HG02759 (cell line): ENCODE results near the gene PERCC1.

Experiments
- ATAC-seq: cut with Tn5 transposase; IDR thresholded peaks from one replicate; pipeline ENCODE4 v1.9.1; 2021; ENCODE audit warnings: mild to moderate bottlenecking, moderate library complexity; ENCODE audit not compliant: unreplicated experiment

The PERCC1 gene

DNA sequence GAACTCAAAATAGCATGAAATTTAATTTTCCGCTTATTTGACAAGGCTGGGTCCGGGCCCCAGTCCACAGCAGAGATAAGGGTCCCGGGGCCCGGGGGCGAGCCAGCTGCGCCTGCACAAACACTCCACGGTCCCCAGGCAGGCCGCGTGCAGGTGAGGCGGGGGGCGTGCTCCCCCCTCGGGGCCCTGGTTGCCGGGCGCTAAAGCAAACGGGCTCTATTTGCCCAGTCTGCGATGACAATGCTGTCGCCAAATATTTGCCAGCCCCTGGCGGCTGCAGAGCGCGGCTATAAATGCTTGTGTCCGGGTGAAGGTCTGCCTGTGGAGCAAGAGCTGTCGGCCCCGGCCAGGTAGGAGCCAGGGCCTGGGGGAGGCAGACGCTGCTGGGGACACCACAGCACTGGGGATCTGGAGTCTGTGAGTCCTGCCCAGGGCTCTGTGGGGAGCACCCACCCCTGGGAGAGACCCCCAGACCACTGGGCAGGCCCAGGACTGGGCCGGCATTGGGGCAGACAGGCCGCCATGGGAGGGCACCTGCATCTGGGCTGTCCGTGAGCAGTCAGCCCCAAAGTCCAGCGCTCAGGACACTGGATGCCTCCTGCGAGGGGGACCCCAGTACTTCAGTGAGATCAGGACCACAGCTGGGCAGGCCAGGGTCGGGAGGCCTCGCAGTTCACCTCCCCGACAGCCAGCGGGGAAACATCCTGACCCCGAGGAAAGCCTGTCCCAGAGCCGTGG is at the start of gene PERCC1:
Gene PERCC1 (plus strand): TSS at position 320 of the 738 bp plus-strand sequence. CDS start 1,516 bp downstream, outside the sequence.
- ATAC-seq, result no peak

DNA sequence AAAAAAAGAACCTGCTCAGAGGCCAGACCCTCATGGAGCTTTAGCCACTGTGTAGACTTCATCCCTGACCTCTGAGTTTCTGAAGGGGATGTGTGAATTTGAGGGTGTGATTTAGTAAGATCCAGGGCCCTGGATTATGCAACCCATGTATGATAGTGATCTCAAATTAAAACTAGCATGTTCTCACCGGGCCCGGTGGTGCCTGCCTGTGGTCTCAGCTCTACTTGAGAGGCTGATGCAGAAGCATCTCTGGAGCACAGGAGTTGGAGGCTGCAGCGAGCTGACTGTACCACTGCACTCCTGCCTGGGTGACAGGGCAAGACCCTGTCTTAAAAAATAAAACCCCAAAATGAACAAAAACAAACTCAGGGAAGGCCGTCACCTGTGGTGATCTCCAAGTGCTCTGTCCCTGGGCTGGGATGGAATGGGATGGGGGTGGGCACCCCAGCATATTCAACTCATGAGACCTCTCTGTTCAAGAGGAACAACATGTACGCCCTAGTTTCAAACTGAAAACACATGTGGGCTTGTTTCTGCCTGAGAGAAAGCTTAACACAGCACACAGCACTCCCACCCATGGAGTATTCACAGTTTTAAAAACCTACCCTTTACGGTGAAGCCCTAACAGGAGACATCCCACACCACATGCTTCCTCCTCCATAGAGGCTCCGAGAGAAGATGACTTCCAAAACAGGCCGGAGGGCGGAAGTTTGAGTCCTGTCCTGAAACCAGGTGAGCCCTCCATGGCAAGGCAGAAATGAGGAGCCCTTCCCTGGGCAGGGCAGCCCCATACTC is 49.1 kb upstream of the PERCC1 start:
- no peak for ATAC-seq

DNA sequence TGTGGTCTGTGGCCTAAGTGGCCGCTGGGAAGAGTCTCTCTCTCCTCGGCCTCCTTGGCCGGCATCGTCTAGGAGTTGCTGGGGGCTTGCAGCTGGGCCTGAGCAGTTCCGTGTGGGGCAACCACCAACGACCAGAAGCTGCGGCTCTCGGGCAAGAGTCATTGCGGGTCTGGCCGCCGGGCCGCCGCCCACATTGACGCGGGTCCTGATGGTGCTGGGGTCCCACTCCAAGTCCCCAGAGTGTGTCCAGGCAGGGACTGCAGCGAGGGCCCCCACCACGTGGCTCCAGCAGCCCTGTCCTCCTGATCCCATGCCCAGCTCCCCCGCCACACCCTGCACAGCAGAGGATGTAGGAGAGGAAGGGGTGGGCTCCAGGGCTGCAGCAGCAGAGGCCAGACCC is 47.3 kb upstream of the PERCC1 start:
- ATAC-seq, result no peak

DNA sequence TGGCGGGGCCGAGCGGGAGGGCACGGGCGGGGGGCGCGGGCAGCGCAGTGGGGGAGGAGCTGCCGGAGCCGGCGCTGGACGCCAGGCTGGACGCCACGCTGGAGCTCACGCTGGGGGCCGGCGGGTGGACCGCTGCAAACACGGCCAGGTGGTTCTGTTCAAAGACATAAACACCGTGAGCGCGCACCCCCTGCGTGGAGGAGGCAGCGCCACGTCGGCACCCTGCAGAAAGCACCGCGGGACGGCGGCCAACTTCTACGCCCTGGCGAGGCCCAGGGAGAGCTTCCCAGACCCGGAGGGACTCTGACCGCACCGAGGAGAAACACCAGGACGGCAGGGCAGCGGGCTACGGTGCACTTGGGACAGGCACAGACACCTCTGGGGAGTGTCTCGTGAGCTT is 45.6 kb upstream of the PERCC1 start:
- ATAC-seq, result no peak

DNA sequence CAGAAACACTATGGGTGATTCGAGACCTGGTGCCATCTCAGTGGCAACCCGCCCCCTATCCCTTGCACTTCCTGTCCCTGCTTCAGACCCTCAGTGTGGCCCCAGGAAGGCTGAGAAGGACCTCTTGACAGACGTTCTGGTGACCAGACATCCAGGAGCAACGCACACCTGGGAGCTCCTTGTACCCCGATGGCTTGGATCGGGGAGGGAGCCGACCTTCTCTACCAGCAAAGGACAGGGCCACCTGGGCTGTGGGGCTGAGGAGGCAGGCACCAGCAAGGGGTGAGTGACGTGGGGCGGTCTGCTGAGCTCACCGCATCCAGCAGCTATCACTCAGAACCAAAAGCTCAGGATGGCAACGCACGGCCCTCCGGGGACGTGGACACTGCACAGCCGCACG is 43.5 kb upstream of the PERCC1 start:
- ATAC-seq, result no peak

DNA sequence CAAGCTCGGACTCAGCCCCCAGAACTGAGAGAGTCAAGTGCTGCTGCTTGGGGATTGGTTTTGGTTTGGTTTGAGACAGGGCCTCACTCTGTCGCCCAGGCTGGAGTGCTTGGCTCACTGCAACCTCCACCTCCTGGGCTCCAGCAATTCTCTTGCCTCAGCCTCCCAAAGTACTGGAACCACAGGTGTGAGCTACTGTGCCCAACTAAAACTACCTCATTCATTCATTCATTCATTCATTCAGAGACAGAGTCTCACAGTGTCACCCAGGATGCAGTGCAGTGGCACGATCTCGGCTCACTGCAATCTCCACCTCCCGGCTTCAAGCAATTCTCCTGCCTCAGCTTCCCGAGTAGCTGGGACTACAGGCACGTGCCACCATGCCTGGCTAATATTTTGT is 41.1 kb upstream of the PERCC1 start:
- no peak for ATAC-seq

DNA sequence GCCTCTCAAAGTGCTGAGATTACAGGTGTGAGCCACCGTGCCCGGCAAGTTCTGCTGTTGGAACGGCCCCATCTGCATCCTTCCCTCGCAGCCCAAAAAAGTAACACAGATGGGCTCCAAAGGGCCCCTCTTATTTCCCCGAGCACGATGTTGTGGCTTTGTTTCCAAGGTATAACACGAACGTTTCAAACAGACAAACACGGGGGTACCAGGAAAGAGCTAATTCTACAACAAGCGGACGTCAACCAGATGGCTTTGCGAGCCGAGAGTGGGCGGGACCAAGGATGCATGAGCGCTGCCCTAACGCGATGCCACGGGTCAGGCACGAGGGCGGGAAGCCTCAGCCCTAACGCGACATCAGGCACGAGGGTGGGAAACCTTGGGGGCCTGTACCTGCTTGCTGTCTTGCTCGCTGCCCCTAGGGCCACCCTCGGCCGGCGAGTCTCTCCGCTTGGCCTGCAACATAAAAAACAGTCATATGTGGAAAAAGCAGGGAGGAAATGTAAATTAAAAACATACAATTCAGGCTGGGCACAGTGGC is 40.6 kb upstream of the PERCC1 start:
- no peak for ATAC-seq

DNA sequence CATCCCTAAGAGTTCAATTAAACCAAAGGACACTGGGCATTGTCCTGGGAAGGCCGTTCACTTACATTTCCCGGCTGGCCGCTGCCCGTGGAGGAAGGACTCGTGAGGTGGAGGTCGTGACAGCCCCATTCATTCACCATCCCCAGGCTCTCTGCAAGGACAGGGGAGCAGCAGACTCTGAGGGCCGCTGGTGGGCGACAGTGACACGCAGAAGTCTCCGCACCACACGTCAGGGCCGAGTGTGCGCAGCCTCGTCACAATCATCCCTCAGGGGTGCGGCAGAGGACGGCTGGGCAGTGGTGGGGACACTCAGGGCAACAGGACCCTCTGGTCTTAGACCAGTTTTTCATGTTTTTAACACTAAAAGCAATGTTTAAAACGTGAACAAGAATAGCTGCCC is 38.1 kb upstream of the PERCC1 start:
- no peak for ATAC-seq

DNA sequence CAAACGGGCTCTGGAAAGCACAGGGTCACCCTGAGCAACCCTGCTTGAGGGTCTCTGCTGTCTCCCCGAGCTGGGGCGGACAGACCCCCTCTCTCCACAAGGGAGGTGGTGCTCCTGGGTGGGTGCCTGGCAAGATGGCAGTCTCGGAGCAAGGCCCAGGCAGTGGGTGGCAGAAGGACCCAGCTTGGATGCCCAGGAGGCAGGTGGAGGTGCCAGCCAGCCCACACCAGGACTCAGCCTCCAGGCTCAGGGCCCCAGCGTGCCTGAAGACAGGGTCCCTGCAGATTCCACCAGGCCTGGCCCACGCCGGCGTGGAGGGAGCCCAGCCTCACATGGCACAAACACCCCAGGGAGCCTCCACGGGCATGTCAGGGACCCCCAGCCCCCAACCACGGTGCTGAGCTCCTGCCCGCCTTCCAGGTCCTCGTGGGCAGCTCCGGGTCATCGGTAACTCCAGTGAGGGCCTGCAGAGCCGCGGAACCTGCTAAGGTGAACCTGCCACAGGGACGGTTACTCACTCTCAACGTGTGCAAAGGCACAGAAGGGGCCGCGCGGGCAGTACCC is 37.2 kb upstream of the PERCC1 start:
- ATAC-seq, result no peak

DNA sequence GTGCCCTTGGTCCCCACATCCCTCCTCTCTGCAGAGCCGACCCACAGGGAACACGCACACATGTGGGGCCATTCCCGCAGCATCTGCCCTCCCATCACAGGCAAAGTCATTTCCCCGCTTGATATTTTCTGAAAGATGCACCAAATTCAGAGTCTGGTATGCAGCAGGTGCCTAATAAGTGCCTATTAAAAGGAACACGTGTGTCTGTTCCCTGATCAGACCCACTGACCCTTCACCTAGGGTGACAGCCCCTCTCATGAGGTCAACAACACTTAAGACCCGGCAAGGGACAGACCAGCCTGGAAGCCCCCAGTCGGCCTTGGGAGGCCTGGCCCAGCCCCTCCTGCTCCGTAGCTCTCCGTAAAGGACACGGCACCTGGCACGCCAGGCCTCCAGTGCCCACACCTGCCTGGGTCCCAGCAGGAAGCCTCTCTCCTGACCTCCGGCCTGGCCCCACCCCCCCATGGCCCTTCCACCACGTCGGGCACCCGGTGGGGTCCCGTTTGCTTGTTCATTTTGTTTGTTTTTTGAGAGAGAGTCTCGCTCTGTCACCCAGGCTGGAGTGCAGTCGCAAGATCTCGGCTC is 36.4 kb upstream of the PERCC1 start:
- no peak for ATAC-seq

DNA sequence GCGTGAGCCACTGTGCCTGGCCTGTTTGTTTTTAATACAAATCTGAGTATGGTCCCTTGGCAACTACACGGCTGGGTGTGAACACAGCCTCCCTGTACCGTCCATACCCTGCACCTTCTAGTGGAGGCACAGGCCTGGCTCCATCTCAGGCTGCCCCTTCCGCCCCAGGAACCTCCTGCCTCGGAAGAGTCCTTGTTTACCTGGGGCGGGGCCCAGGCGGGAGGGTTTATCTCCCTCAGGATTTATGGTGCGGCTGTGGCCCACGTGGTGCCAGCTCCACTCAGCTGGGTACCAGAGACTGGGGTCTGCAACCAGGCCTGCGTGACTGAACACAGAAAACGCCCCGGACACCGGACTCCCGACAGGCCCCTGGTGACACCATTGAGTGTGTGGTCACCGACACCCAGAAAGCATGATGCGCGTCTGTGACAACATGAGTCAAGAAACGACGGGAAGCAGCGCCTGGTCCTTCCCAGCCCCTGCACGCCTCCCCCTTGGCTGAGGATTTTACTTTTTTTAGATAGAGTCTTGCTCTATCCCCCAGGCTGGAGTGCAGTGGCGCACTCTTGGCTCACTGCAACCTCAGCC is 35.3 kb upstream of the PERCC1 start:
- no peak for ATAC-seq

DNA sequence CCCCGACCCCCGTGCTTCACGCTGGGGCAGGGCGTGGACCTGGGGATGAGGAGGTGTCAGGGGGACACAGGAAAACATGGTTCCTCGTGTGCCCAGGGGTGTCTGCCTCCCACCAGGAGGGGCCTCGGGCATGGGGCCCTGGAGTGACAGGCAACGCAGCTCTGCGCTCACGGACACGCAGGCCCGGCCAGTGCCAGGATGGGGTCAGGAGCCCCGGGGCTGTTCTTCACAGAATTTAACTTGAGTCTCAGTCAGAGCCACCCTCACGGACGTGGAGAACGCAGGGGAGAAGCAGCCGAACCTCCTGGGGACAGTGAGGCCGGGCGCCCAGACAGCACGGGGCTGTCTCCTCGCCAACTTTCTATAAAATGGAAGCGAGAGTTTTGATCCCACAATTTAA is 33.1 kb upstream of the PERCC1 start:
- no peak for ATAC-seq

DNA sequence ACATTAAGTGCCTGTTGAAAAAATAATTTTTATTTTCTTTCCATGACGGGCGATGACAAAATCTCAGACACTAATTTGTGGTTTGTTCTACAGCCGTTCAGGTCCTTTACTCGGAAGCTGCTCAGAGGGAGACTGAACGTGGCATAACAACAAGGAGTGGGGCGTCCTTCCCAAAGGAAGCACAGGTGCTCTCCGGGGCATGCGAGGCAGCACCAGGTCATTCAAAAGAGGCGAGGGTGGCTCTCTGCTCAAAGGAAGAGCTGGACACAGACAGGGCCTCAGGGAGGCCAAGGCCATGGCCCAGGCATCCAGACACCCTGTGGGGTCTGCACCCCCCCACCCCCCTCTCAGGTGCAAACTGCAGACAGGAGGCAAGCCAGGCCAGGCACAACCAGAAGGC is 32.5 kb upstream of the PERCC1 start:
- ATAC-seq, result no peak

DNA sequence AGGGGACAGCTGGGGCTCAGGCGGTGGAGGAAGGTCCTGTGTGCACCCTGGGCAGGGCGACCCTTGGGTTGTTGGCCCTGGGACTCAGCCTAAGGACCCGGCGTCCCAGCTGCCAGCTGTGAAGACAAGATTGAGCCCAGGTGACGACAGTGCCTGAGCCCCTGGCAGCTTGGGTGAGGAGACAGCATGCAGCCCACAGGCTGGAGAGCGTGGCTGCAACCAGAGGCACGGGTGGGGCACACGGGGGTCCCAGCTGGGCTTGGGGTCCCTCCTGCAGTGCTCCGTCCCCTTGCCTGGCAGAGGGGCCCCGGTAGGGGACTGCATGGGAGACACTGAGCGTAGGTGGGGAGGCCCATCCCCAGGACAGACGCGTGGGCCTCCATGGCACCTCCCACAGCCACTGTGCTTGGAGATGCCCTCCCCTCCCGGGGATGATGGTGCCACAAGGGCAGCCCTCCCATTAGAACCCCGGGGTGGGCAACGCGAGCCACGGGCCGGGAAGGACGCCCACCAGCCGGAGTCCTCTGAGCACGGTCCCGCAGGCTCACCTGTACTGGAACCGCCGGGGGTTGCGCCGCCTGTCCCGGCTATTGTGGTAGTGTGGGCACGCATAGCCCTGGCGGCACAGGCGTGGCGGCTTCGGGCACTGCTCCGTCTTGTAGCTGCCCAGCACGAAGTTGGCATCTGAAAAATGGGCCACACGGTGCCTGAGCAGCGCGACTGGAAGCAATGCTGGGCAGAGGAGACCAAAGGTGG is 31.9 kb upstream of the PERCC1 start:
- no peak for ATAC-seq

DNA sequence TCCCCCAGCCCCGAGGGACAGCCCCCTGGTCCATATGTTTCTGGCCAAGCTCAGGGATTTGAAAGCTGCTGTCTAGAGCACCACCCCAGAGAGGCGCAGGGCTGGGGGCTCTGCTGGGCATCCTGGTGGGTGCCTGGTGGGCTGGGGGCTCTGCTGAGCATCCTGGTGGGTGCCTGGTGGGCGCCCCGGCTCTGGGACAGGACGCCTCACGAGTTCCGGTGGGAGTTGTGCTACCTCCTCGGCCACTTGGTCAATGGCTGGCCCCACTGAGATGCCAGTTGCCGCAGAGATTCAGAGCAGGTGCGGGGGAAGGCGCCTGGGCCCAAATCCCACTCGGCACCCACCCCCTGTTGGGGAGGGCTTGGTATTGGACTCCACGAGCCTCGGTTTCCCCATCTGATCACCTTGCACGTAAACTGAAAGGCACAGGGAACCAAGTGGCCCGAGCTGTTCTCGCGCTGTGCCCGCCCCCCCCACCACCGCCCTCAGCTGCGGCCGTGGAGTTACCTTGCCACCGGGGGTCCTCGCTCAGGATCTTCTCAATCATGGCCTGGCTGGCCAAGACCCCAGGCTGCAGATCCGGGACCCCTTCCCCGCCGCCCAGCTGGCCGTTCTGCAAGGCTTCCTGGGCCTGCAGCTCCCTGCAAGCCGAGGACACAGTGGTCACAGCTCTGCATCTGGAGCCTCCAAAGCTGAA is 29.7 kb upstream of the PERCC1 start:
- ATAC-seq, result no peak

DNA sequence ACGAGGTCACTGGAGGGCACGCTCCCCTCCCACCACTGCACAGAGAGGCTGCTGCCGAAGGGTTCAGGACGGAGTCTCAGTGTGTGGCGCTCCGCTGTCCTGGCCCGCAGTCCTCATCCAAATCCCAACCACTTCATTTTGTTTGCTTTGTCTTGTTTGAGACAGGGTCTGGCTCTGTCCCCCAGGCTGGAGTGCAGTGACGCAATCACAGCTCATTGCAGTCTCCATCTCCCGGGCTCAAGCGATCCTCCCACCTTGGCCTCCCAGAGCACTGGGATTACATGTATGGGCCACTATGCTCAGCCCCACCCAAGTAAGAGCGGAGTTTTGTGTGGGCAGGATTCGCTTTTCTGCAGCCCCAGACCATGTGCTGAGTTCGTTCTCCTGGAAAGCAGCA is 29.1 kb upstream of the PERCC1 start:
- no peak for ATAC-seq

DNA sequence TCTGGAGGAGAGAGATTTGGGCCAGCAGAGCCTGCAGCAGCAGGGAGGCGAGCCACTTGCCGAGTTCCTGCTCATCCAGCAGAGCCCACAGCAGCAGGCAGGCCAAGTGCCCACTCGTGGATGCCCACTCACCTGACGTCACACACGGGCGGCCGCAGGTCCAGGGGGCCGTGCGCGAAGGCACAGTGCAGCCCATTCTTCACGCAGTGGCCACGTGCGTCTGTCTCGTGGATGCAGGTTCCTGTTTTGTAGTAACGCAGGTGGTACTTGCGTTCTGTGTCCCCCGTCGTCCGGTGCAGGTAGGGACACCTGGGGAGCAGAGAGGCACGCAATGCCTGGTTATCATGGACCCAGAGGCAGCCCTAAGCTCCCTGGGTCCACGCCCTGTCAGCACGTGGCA is 27.8 kb upstream of the PERCC1 start:
- no peak for ATAC-seq

DNA sequence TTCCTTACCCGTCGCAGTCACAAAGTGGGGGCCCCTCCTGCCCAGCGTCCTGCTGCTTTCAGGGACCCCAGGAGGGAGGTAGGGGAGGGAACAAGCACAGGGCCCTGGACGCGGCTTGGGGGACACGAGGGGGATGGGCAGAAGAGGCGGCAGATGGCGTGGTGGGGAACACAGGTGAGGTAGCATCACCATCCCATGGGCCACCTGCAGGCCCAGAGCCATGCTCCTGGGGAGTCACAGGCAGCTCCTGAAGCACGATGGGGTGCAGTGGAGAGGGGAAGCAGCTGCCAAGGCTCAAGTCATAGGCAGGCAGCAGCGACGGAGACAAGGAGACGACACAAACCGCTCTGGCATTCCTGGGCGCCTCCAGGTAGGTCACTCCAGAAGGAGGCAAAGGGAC is 27.1 kb upstream of the PERCC1 start:
- no peak for ATAC-seq

DNA sequence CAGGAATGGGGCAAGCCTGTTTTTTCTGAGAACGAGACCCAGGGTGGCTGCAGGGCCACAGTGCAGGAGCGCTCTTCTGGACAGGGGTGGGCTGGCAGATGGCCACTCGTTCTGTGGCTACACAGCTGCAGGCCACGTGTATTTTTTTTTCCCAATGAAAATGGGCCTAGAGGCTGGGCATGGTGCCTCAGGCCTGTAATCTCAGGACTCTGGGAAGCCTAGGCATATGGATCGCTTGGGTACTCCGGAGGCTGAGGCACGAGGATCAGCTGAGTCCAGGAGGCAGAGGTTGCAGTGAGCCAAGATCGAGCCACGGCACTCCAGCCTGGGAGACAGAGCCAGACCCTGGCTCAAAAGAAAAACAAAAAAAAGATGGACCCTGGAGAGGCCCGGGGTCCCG is 23.1 kb upstream of the PERCC1 start:
- peak; percentile 9 for ATAC-seq
